HL-60 (cell line): ENCODE data around the gene C1QTNF7.

Experiments
- DNase-seq, 2 experiments: peaks; one replicate each; pipeline ENCODE4 v3.0.0-alpha.2; 2010 to 2020; ENCODE audit warnings: low read depth in 1 of 2, low spot score in 1 of 2
- H3K27ac ChIP-seq: fragments of 250-450 bp; sonication (Bioruptor Pico); replicated peaks from 2 replicates; pipeline ENCODE4 v1.5.1; 2020; ENCODE audit warnings: mild to moderate bottlenecking, moderate library complexity
- H3K27me3 ChIP-seq: fragments of 250-450 bp; sonication (Bioruptor Pico); 2 replicates; pipeline ENCODE4 v1.5.1; 2021; ENCODE audit warnings: mild to moderate bottlenecking, moderate library complexity; ENCODE audit not compliant: insufficient read depth, poor library complexity, severe bottlenecking
- H3K4me3 ChIP-seq: replicated peaks from 2 replicates; pipeline ENCODE4 v1.5.1; 2011; ENCODE audit warnings: mild to moderate bottlenecking, control low read depth, low read length; ENCODE audit not compliant: insufficient read depth
- GABPA ChIP-seq: IDR thresholded peaks from 2 replicates; pipeline ENCODE4 v1.6.1; 2012; ENCODE audit warnings: low read depth
- POLR2AphosphoS5 ChIP-seq: IDR thresholded peaks from 2 replicates; pipeline ENCODE4 v1.6.1; 2012; ENCODE audit warnings: low read depth
- SPI1 ChIP-seq: IDR thresholded peaks from 2 replicates; pipeline ENCODE4 v1.6.1; 2012; ENCODE audit warnings: low read depth, mild to moderate bottlenecking, borderline replicate concordance
- TF ChIP-seq, protein P1 (sequence below): IDR thresholded peaks from 2 replicates; pipeline ENCODE4 v1.6.1; 2012; ENCODE audit warnings: low read depth; ENCODE audit not compliant: insufficient replicate concordance
- TF ChIP-seq, protein P2 (sequence below): IDR thresholded peaks from one replicate; pipeline ENCODE4 v1.5.1; 2011; ENCODE audit warnings: low read length, control low read depth, inconsistent platforms; ENCODE audit not compliant: insufficient read depth

The C1QTNF7 gene

DNA sequence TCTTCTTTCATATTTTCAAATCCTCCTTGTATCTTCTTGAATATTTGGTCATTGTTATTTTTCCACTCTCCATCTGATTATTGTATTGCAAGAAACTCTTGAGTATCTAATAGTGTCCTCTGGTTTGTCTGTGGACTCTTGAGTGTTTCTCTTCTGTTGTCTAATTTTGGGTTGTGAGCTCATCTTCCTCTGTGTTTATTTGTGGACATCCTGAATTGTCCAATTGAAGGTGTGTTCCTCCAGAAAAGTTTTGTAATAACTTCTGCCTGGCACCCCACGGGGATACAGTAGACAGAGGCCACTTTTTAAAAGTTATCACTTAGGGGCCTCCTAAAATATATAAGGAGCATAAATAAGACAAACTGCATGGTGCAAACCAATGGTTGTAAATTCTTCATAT lies 38.8 kb downstream of the C1QTNF7 start:
- DNase-seq, result no peak
- Histone ChIP-seq H3K4me3 (no peak overlapping the region), H3K27ac (no peak overlapping the region), H3K27me3 (no peaks in the 10 kb centered on the region)
- TF ChIP-seq SPI1, result no peak
- no peak for TF ChIP-seq POLR2AphosphoS5
- TF ChIP-seq, protein P1, sequence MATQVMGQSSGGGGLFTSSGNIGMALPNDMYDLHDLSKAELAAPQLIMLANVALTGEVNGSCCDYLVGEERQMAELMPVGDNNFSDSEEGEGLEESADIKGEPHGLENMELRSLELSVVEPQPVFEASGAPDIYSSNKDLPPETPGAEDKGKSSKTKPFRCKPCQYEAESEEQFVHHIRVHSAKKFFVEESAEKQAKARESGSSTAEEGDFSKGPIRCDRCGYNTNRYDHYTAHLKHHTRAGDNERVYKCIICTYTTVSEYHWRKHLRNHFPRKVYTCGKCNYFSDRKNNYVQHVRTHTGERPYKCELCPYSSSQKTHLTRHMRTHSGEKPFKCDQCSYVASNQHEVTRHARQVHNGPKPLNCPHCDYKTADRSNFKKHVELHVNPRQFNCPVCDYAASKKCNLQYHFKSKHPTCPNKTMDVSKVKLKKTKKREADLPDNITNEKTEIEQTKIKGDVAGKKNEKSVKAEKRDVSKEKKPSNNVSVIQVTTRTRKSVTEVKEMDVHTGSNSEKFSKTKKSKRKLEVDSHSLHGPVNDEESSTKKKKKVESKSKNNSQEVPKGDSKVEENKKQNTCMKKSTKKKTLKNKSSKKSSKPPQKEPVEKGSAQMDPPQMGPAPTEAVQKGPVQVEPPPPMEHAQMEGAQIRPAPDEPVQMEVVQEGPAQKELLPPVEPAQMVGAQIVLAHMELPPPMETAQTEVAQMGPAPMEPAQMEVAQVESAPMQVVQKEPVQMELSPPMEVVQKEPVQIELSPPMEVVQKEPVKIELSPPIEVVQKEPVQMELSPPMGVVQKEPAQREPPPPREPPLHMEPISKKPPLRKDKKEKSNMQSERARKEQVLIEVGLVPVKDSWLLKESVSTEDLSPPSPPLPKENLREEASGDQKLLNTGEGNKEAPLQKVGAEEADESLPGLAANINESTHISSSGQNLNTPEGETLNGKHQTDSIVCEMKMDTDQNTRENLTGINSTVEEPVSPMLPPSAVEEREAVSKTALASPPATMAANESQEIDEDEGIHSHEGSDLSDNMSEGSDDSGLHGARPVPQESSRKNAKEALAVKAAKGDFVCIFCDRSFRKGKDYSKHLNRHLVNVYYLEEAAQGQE, result no peak
- TF ChIP-seq GABPA, result no peak
- TF ChIP-seq, protein P2, sequence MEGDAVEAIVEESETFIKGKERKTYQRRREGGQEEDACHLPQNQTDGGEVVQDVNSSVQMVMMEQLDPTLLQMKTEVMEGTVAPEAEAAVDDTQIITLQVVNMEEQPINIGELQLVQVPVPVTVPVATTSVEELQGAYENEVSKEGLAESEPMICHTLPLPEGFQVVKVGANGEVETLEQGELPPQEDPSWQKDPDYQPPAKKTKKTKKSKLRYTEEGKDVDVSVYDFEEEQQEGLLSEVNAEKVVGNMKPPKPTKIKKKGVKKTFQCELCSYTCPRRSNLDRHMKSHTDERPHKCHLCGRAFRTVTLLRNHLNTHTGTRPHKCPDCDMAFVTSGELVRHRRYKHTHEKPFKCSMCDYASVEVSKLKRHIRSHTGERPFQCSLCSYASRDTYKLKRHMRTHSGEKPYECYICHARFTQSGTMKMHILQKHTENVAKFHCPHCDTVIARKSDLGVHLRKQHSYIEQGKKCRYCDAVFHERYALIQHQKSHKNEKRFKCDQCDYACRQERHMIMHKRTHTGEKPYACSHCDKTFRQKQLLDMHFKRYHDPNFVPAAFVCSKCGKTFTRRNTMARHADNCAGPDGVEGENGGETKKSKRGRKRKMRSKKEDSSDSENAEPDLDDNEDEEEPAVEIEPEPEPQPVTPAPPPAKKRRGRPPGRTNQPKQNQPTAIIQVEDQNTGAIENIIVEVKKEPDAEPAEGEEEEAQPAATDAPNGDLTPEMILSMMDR, result no peak

DNA sequence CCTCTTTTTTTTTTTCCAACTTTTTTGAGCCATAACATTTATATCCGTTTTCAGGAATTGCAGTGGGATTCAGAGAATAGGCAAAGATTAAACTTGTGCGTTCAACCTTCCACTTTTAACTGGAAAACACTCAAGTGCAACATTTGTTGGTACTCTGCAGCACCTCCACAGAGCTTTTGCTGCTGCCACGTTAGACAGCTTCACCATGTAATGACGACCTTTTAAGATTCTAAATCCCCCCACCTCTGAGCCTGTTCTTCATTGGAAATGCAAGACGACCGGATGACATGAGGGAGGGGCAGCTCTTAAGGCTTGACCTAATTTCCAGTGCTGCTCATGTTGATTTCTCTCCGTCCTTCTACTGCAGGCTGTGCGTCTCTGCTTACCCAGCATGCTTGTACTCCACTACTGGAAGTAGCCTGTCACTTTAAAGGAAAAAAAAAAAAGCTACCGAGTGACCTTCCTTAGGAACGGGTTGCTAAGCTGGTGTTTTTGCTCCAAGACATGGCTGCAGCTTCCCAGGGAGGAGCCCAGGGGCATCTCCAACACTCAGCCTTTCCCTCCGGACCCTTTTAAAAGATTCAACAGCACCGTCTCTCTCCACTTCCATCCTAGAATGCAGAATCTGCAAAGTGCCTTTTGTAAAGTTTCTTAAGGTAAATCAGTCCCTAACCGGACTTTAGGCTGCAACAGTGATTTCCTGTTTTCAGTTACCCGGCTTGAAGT lies 41.7 kb downstream of the C1QTNF7 start, which contains the start of gene CC2D2A:
CC2D2A (plus strand) TSS at position 481 of the 726 bp plus-strand sequence. CDS start 6,051 bp downstream, outside the sequence.
- TF ChIP-seq POLR2AphosphoS5 (no peak), SPI1 (no peak), GABPA (no peak)
- TF ChIP-seq, protein P2, result no peak
- TF ChIP-seq, protein P1, result no peak

DNA sequence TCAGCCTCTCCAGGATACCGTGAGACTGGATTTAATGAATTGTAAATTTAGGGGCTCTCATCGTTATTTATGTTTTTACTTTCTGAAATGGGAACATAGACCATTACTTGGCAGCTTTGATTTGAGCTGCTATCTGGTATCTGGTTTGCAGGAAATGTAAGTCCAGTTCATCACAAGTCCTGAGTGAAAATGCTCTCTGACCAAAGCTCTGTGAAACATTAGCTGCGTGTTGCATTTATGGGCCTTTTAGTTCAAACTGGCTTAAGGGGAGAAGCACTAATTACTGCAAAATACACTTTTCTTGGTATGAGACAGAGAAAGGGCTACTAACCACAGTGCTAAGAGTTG lies 42.3 kb downstream of the C1QTNF7 start:
- Histone ChIP-seq H3K4me3 (no peak overlapping the region), H3K27me3 (peaks cover 2% of the 10 kb centered on the region), H3K27ac (no peak overlapping the region)
- TF ChIP-seq, protein P1, result no peak
- TF ChIP-seq POLR2AphosphoS5 (no peak), GABPA (no peak), SPI1 (no peak)
- TF ChIP-seq, protein P2, result no peak
- no peak for DNase-seq

More for the DNA sequence above, 41.7 kb downstream of the C1QTNF7 start, which contains the start of gene CC2D2A:
- peaks cover 2% of the 10 kb centered on the region for H3K27me3 ChIP-seq
- no peak for DNase-seq
- no peak within 1 kb of the TSS for H3K4me3 ChIP-seq
- no peak within 1 kb of the TSS for H3K27ac ChIP-seq
